HG03097 (cell line): ENCODE measurements around the gene ERC1.

Experiments used
- ATAC-seq: cut with Tn5 transposase; IDR thresholded peaks from one replicate; pipeline ENCODE4 v1.9.1; 2021; ENCODE audit not compliant: unreplicated experiment, low FRiP score

Gene ERC1

DNA sequence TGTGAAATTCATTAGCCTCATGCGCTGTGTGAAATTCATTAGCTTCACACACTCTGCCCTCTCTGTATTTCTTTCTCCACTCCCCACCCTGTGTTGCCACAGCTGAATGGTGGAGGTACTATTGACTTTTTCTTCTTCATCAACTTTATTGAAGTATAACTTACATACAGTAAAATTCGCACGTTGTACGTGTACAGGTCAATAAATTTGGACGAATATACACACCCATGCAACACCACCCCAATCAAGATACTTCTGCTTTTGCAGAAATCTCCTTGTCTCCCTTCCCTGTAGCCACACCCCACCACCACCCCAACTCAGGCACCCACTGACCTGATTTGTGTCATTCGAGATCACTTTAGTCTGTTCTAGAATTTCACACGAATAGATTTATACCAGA lies 551.6 kb downstream of the ERC1 start:
- ATAC-seq, result no peak

DNA sequence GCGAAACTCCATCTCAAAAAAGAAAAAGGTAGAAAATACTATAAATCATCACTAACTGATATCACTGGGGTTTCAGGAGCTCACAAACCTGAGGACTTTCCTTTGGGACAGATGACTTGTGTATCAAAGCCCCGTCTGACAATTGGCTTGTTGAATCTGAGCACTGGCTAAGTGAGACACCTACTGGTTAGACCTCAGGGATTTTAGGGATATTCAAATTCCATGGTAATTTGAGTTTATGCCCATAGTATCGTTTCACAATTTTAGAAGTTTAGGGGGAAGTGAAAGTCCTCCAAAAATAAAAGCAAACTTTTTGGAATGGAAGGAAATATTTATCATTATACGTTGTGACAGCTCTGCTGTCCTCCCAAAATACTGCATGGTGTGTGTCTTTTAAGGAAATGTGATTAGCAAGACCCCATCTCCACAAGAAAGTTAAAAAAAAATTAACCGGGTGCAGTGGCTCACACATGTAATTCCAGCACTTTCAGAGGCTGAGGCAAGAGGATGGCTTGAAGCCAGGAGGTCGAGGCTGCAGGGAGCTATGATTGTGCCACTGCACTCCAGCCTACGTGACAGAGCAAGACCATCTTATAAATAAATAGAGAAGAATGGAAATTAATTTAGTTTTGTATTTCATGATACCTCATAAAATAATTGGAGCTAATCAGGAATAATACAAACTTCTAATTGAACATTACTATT lies 554.1 kb downstream of the ERC1 start:
- ATAC-seq, result no peak
